Fibroblast of pulmonary artery (primary cell): ENCODE measurements around the gene HES6.

Source experiments
- DNase-seq: peaks from one replicate; pipeline ENCODE4 v3.0.0-alpha.2; 2010; ENCODE audit warnings: low read depth
- H3K4me3 ChIP-seq: replicated peaks from 2 replicates; pipeline ENCODE4 v1.5.1; 2011; ENCODE audit warnings: low read depth, mild to moderate bottlenecking, control low read depth, low read length, moderate library complexity
- TF ChIP-seq, protein P1 (sequence below): IDR thresholded peaks from 2 replicates; pipeline ENCODE4 v1.5.1; 2011; ENCODE audit warnings: mild to moderate bottlenecking, control low read depth, low read length, inconsistent platforms; ENCODE audit errors: missing control alignments

Gene HES6, protein sequence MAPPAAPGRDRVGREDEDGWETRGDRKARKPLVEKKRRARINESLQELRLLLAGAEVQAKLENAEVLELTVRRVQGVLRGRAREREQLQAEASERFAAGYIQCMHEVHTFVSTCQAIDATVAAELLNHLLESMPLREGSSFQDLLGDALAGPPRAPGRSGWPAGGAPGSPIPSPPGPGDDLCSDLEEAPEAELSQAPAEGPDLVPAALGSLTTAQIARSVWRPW

GRCh38 chr2:238239863-238240756, at the start of gene HES6:
Gene HES6 (minus strand): TSS chr2:238240038. CDS start chr2:238239905, 133 bp downstream.
- TF ChIP-seq, protein P1, sequence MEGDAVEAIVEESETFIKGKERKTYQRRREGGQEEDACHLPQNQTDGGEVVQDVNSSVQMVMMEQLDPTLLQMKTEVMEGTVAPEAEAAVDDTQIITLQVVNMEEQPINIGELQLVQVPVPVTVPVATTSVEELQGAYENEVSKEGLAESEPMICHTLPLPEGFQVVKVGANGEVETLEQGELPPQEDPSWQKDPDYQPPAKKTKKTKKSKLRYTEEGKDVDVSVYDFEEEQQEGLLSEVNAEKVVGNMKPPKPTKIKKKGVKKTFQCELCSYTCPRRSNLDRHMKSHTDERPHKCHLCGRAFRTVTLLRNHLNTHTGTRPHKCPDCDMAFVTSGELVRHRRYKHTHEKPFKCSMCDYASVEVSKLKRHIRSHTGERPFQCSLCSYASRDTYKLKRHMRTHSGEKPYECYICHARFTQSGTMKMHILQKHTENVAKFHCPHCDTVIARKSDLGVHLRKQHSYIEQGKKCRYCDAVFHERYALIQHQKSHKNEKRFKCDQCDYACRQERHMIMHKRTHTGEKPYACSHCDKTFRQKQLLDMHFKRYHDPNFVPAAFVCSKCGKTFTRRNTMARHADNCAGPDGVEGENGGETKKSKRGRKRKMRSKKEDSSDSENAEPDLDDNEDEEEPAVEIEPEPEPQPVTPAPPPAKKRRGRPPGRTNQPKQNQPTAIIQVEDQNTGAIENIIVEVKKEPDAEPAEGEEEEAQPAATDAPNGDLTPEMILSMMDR: no peak
- H3K4me3 ChIP-seq: peak within 1 kb of the TSS; percentile 49
- DNase-seq: peak; percentile 83

- H3K4me3 ChIP-seq: peak overlapping the region; percentile 72
- TF ChIP-seq, protein P1: no peak
- DNase-seq: no peak
These were observed 49.7 kb upstream of the HES6 start for GRCh38 chr2:238289574-238289973.

- peak overlapping the region; percentile 72 for H3K4me3 ChIP-seq
- DNase-seq: peak; percentile 99
- TF ChIP-seq, protein P1: peak; percentile 3
These were observed 49.1 kb upstream of the HES6 start for GRCh38 chr2:238288650-238289573.

DNA sequence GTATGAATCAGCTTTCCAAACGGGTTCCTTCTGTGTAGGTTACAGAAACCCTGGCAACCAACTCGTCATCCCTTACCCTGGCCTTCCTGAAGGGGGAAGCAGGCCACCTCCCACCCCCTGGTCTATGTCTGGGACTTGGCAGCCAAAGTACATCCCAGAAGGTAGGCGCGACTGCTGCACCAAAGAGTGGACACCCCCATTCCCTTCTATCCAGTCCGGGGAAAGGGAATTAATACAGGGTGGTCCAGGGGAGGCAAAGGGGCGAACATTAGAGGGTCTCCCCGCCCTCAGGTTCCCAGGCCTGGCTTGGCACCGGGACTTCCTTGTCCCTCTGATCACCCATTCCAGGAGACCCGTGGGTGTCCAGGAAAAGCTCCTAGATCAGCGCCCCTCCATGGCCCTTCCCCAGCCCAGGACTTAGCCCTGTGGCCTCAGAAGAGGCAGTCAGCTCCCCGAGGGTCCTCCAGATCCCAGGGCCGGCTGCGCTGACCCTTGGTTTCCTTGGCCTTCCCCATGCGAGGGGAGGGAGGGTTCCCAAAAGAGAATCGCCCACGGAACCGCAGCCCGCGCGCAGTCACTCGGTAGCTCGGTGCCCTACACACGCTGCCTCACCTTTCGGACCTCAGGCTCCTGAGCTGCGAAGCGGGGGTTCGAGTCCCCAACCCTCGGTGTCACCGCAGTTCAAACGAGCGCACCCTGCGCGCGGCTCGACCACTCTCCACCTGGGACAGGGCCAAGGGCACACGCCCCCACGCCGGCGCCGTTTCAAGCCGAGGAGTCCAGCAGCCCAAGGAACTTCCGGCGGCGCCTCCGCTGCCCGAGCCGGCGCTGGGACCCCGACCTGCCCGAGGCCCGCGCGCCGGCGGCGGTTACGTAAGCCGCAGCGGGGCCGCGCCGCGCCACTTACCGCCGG, 48.2 kb upstream of the HES6 start, which contains the start of gene PER2:
TSS of gene PER2 (minus strand) at position 874 of the 913 bp plus-strand sequence. CDS start 10,674 bp downstream, outside the sequence.
- peak; percentile 81 for DNase-seq
- TF ChIP-seq, protein P1: peak; percentile 2
- peak within 1 kb of the TSS; percentile 72 for H3K4me3 ChIP-seq

GRCh38 chr2:238286987-238287736, 47.3 kb upstream of the HES6 start:
- TF ChIP-seq, protein P1: no peak
- H3K4me3 ChIP-seq: peak overlapping the region; percentile 72
- no peak for DNase-seq
